ENCODE measurements around the gene CYP3A5.
A peak's percentile ranks its signal among the peaks of the same experiment; 100 is the strongest.
"Not testable (repeated sequence)": the region's sequence is repeated elsewhere in the genome, so short reads cannot be mapped to it uniquely, and the experiment has no call there.

Gene CYP3A5

DNA sequence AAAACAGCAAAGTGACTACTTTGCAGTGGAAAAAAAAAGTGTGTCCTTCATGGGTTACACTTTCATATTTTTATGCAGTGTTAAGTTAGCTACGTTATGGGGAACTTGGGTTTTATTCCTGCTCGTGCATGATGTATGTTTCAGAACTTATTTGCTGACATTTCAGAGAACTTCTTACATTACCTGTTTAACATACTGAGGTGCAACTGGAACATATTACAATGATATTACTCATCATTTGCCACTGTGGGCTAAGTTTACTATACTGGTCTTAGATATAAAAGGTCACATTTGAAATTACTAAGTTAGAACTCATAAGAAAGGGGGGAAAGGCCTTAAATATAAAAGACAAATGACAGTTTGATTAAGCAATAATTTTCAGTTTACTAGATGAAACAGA is 42.4 kb downstream of the CYP3A5 start:
- DNase-seq, result not testable (repeated sequence)

DNA sequence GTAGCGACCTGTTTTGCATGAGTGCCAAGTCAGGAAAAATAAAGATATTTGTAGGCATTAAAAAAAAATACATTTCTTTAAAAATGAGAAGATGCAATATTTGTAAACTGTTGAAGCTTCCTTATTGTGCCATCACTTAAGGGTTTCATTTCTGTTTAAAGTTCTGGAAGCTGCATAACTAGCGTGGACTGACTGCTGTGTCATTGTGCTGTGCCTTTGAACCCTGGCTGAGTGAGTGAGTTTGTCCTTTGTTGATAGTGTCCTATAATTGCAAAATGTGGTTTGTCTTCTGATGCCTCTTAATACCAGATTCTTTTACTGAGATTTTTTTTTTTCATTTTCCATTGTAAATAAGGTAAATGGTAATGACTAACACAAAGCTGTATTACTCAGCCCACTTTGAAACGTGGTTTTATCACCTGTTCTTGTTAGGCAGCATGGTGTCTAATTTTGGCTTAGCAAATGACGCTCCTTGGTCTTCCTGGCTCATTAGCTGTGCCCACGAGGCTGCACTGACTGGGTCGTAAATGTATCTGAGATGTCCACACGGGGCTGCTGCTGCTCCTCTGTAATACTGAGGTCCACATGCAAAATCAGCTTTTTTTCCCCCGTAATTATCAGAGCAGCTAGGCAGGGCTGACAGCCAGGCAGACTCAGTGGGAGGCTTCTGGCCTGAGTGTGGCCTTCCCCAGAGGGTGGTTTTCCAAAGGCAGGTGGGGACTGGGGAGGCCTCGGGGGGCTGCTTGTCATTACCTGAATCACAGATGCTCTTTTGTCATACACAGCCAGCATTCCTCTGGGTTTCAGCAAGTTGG is 48.3 kb downstream of the CYP3A5 start:
- no peak for DNase-seq

DNA sequence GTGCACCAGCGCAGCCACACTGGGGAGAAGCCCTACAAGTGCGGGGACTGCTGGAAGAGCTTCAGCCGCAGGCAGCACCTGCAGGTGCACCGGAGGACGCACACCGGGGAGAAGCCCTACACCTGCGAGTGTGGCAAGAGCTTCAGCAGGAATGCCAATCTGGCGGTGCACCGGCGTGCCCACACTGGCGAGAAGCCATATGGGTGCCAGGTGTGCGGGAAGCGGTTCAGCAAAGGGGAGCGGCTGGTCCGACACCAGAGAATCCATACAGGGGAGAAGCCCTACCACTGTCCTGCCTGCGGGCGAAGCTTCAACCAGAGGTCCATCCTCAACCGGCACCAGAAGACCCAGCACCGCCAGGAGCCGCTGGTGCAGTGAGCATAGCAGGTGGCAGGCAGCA is 50.2 kb downstream of the CYP3A5 start:
- no peak for DNase-seq

DNA sequence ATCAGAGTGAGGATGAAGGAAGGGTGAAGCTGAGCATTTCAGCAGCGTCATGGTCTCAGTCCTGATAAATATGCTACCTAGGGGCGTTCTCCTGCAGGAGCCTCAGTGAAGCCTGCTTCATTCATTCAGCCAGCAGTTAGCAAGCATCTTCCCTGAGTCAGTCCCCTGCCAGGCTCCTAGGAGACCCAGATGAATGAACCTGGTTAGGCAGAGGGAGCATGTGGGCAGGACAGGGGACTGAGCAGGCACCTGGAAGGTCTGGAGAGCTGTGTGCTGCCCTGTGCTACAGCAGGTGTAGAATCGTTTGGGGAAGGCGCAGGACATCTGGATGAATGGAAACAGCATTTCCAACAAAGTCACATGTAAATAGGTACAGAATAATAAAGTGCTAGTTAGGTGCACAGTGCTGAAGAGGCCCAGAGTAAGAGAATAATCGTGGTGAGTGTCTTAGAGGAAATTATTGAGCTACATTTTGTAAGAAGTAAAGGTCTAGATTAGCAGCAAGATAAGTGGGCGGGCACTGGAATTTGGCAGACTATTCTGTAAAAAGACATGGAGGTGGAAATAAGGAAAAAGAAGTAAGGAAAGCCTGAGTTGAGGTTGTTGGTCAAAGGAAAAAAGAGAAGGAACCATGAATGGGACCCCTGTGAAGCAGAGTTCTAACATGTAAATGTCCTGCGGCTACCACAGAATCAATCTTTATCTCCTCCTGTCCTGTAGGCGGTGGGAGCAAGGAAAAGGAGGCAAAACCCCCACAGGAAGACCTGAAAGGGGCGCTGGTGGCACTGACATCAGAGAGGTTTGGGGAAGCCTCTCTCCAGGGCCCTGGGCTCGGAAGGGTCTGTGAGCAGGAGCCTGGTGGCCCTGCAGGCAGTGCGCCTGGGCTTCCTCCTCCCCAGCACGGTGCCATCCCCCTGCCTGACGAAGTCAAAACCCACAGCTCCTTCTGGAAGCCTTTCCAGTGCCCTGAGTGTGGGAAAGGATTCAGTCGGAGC is 51.0 kb downstream of the CYP3A5 start:
- DNase-seq, result no peak

DNA sequence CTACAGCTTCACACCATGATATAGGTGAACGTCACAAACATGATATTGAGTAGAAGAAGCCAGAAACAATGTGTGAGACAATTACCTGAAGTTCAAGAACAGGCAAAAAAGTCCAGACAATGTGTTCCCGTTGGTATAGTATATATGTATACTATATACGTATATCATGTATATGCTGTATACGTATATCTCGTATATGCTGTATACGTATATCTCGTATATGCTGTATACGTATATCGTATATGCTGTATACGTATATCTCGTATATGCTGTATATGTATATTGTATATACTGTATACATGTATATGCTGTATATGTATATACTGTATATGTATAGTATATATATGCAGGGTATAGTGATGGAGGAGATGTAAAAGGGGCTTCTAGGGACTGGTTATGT is 52.3 kb downstream of the CYP3A5 start:
- no peak for DNase-seq

DNA sequence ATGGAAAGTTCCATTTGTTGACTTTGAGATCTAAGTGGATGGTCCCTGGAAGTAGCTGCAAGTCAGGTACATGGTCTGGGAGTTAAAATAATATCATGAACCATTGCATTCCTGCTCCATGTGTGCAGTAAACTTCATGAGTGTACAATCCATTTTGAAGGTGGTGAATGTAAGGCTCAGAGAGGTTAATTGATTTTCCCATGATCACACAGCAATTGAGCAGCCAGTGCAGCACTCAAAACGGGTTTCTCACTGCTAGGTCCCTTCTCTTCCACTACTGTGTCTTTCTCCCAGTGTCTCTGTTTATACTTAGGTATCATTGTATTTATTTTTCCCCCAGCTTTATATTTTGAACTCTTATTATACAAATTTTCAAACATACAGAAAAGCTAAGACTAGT is 53.1 kb downstream of the CYP3A5 start:
- no peak for DNase-seq

DNA sequence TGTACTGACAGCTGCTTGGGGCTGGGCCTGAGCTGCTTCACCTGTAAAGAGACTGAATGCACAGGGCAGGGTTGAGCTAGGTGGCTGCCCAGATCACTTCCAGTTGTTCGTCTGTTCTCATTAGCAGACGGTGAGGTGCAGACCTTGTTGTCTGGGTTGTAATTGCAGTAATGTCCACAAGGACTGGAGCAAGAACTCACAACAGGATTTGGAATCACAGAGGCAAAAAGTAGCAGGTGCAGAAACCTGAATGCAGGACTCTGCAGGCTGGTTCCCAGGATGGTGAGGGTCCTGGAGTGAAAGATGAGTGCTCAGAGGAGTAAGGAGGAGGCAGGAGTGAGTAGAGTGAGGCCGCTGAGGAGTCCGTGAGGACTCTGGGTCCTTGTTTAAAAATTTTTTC is 53.8 kb downstream of the CYP3A5 start:
- no peak for DNase-seq

DNA sequence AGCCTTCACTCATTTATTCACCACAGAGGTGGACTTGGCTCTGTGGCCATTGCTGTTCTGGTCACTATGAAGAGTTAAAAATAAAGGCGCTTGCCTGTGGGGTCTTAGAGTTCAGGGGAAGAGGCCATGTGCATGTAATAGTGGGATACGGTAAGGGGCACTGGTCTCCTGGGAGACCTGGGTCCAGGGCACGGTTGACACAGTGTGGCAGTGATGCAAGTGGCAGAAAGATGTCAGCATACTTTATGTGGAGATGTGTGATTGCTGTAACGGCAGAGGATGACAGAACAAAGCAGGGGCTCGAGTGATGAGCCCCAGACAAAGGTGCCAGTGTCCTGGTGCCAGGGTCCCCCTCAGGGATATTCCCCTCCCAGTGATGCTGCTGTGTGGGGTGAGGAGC is 54.5 kb downstream of the CYP3A5 start:
- no peak for DNase-seq

DNA sequence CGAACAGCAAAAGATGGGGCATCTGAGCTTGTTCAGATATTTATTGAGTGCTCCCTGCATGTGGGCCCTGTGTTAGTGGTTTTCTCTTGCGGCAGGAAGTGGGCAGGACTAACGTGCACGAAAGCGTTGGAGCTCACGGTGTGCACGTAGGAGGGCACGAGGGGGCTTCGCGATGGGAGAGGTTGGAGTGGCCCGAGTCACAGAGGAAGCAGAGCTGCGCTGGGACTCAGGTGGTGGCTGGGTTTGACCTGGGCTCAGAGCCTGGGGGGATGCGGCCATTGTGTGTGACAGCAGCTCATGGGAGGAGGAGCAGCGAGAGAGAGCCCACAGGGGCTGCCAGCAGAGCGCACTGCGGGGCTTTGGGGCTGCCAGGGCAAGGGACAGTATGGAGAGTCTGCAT is 55.3 kb downstream of the CYP3A5 start:
- no peak for DNase-seq

DNA sequence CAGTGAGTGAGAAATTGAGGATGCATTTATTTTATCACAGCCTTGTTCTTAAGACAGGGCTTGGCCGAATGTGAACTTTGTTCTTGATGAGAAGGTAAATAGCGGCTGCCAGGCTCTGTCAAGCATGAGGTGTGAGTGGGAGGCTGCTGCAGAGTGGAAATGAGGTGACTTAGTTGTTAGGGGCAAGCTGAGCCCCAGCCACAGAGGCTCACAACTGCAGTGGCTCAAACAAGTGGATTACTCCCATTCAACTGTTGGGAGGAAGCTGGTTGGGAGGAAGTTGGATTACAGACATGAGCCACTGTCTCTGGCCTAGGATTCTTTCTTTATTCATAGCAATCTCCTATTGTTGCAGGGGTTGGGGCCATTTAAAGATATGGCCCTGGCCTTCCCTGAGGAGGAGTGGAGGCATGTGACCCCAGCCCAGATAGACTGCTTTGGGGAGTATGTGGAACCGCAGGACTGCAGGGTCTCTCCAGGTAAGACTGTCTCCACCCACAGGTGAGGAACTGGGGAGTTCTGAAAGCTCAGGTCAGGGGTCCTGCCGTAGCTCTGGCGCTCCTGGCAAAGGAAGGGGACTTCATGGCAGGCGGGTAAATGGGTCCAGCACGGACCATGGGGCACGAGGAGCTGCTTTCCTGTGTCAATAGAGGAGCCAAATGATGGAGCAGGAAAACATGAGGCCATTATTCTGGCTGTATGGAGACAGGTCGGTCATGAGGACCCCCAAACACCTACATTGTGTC is 55.9 kb downstream of the CYP3A5 start:
- DNase-seq, result no peak

DNA sequence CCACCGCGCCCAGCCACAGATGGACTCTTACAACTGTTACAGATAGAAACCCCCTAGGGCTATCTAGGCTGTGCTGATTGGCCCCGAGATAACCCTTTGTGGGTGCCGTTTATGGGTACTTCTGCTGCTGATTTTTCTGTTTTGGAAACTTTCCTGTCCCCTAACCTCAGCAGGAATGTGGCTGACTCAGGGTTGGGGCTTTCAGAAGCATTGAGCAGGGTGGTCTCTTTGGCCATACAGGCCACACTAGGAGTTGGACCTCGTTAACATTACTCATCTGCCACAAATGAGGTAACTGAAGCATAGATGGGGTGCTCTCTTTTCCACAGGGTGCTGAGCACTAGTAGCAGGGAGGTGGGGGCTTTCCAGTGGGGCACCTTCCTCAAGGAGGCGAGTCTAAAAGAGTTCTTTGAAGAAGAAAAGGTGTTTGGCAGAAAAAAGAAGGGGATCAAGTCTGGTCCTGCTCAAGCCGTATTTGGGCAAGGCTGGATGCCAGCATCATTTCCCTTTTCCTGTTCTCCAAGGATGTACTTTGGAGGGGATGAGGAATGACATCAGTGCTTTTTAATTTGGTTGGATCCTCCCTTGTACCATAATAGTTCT is 56.6 kb downstream of the CYP3A5 start:
- DNase-seq, result no peak

DNA sequence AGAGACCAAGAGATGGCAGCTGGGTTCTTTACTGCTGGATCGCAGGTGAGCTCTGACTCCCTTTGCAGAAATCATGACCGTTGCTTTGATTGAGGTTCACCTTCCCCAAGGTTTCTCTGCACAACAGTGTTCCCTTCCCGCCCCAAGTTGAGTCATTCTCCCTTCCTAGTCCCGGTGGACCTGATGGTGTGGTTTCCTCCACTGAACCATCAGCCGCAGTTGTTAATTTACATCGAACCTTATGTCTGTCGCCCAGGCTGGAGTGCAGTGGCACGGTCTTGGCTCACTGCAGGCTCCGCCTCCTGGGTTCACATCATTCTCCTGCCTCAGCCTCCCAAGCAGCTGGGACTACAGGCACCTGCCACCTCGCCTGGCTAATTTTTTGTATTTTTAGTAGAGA is 57.2 kb downstream of the CYP3A5 start:
- no peak for DNase-seq

DNA sequence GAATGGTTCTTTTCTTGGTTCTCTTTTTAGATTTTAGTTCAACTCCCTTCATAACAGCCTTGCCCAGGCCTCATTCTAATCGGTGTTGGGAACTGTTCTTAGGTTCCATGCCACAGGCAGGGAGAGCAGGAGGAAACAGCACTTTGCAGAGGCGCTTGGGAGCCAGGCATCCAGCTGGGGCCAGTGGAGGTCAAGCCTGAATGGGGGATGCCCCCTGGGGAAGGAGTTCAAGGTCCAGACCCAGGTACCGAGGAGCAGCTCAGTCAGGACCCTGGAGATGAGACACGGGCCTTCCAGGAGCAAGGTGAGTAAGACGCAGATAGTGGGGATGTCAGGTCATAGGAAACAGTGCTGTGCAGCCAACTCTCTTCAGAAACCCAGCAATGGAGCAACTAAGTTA is 58.5 kb downstream of the CYP3A5 start:
- no peak for DNase-seq

DNA sequence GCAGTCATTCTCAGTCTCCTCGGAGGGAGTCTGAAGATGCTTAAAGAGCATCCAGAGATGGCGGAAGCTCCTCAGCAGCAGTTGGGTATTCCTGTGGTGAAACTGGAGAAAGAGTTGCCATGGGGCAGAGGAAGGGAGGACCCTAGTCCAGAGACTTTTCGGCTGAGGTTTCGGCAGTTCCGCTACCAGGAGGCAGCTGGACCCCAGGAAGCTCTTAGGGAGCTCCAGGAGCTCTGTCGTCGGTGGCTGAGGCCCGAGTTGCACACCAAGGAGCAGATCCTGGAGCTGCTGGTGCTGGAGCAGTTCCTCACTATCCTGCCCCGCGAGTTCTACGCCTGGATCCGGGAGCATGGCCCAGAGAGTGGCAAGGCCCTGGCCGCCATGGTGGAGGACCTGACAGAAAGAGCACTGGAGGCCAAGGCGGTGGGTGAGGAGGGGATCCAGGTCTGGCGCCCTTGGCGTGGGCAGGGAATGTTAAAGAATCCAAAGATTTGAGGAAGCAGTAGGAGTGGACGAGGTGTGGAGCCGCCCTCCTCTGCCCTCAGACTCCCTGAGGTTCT is 60.1 kb downstream of the CYP3A5 start:
- no peak for DNase-seq

DNA sequence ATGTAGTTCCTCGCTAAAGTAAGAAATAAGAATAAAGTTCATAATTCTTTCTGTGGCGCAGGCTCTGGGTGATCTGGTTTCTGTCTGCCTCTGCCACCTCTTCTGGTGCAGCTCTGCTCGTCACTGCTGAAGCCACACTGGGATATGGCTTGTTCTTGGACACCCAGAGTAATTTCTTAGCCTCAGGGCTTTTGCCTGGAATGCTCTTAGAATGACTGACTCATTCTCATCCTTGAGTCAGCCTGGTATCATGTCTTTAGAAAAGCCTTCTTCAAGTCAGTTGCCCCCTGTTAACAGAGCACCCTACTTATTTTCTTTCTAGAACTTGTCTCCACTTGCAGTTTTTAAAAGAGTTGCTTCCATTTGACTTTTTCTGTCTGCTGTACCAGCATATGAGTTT is 61.1 kb downstream of the CYP3A5 start:
- DNase-seq, result peak; percentile 92

DNA sequence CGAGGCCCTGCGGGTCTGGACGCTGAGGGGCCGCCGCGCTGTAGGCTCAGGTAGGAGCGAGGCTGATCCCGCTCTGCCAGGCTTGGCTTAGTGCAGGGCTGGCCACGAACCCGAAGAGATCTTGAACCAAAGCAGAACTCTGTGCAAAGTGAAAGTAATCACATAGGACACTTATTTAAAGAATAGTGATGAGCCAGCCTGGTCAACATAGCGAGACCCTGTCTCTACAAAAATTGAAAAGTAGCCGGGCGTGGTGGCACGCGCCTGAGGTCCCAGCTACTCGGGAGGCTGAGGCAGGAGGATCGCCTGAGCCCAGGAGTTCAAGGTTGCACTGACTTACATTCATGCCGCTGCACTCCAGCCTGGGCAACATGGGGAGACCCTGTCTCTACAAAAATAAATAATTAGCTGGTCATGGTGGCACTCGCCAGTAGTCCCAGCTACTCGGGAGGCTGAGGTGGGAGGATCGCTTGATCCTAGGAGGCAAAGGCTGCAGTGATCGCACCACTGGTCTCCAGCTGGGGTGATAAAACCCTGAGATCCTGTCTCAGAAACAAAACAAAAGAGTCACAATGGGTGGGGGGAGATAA is 62.5 kb downstream of the CYP3A5 start:
- DNase-seq, result no peak

DNA sequence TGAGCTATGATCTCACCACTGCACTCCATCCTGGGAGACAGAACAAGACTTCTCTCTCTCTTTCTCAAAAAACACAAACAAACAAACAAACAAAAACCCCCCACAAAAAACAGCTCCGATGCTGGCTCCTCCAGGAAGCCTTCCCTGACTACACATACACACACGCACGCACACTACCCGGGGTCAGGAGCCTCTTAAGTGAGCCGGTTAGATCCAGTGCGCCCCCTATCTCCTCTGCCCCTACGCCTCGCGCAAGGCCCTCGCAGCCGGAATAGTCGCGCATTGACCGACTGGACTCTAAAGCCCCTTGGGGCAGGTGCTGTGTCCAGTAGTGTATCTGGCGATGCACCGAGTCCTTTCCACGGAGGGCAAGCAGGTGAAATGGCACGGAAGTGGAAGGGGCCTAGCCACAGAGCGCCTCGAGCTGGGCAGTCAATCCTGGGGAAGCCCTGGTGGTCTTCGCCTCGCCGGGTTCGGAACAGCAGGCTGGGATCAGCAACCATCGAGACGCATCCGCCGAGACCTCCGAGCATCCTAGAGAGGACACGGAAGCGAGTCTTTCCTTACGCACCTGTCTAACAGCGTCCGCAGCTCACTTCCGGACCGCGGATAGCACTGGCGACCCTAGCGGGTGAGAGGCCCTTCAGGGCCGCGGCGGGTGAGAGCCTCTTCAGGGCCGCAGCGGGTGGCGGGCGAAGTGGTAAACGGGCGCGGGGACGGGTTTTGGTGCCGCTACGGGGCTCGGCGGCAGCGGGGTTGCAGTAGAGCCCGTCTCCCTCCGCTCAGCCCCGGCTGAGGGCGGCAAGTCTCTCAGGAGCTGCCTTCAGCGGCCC is 63.2 kb downstream of the CYP3A5 start, which contains the start of gene ZSCAN25:
Gene ZSCAN25, plus strand, starts transcription at position 588 of the 833 bp plus-strand sequence. CDS start 2,661 bp downstream, outside the sequence.
- peak; percentile 68 for DNase-seq

DNA sequence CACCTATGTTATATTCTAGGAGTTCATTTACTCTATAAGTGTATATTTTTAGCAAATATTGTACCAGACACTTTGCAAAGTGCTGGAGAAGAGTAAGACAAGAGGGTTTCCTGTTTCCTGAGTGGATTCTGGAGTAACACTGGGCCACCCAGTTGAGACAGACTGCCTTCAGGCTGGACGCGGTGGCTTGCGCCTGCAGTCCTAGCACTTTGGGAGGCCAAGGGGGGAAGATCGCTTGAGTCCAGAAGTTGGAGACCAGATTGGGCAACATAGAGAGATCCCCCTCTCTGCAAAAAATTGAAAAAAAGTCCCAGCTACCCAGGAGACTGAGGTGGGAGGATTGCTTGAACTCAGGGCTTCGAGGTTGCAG is 63.8 kb downstream of the CYP3A5 start:
- DNase-seq, result no peak

DNA sequence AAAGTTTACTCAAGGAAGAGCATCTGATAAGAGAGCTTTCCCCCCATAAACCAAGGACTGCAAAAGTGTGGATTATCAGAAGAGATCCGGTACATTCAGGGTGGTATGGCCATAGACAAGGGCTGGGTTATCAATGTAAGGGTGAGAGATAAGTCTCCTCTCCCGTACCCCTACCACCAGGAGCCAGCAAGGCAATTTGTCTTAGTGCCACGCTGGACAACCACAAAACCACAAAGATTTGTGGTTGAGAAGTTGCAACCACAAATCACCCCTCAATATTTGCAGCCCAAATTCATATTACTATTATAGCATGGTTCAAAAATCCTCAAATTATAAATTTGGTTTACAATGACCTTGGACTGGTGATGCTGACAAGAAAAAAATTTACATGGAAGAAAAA is 65.3 kb downstream of the CYP3A5 start:
- no peak for DNase-seq

DNA sequence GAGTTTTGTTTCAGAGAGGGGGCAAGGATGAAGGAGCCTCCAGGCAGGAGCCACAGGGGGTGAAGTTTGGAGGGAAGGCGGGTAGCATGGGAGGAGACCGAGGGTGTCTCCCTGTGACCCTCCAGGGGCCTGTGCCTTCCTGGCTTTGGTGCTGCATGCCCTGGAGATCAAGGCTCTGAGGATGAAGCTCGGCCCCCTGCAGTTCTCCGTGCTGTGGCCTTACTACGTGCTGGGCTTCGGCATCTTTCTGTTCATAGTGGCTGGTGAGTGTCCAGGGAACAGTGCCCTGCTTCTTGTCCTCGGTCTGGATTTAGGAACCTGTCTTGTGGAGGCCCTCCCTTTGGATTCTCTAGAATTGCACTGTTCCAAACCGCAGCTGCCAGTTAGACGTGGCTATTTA is 72.2 kb downstream of the CYP3A5 start:
- no peak for DNase-seq

DNA sequence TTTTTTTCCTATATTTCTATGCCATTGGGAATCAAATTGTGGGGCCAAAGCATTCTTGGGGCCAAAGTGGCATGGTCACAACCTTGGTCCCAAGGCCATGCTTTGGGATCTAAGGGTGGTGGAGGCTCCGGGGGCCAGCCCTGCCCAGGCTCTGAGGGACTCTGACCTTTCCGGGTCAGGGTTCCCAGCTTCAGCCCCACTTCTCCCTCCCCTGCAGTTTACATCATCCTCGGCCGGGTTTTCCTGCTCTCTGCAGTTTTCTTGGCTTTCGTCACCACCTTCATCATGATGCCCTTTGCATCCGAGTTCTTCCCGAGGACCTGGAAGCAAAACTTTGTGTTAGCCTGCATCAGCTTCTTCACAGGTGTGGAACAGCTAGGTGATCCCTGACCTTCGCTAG is 73.3 kb downstream of the CYP3A5 start:
- DNase-seq, result no peak

Data from amniotic stem cell (primary cell).